ENCODE data around the gene FLT1. TPM values are rescaled to one million over a fixed set of nuclear protein-coding genes. Genes with fewer than 3 reads are reported as not detected.

The FLT1 gene
- total RNA-seq, 1 experiment from 2014 or later: not detected

GRCh38 chr13:28322256-28322905 lies 172.5 kb downstream of the FLT1 start:
- Histone ChIP-seq H3K4me3 (no peak overlapping the region), H3K79me2 (ENCODE audit: low read depth) (no peaks in the 10 kb centered on the region), H2AFZ (no peak overlapping the region), H3K4me1 (replicated peaks; ENCODE audit: insufficient read depth) (no peaks in the 10 kb centered on the region), H3K4me2 (no peak overlapping the region), H4K20me1 (ENCODE audit: insufficient read depth) (no peaks in the 10 kb centered on the region), H3K27me3 (ENCODE audit: insufficient read depth, low read depth) (peaks cover 27% of the 10 kb centered on the region; the same call in 1 of the 2 replicates), H3K9me2 (ENCODE audit: insufficient read depth) (no peaks in the 10 kb centered on the region), H3K9me3 (ENCODE audit: insufficient read depth, low read depth) (no peaks in the 10 kb centered on the region), H3K36me3 (ENCODE audit: low read depth) (no peaks in the 10 kb centered on the region), H3F3A (ENCODE audit: insufficient read depth, low read depth) (no peaks in the 10 kb centered on the region), H3K27ac (no peak overlapping the region)
- ChIA-PET CTCF (no interaction called here), POLR2A (ENCODE audit: unreplicated experiment) (no interaction called here)
- intact Hi-C loops (cut with micrococcal nuclease; ENCODE audit: unreplicated experiment): no loop called here
- DNase-seq: no peak
- BruUV-seq (replicated peaks): no TSS peak
- TF ChIP-seq EZH2 (IDR thresholded peaks at IDR 0.05; ENCODE audit: low read depth) (no peak), CTCF (conservative IDR thresholded peaks at IDR 0.05) (no peak)

- DNase-seq: no peak
- ChIA-PET CTCF (no interaction called here), POLR2A (ENCODE audit: unreplicated experiment) (no interaction called here)
These were observed 173.2 kb downstream of the FLT1 start for GRCh38 chr13:28321756-28322155.

GRCh38 chr13:28320884-28321574 lies 173.9 kb downstream of the FLT1 start:
- H2AFZ ChIP-seq: no peak overlapping the region
- H3K4me1 ChIP-seq (replicated peaks; ENCODE audit: insufficient read depth): no peaks in the 10 kb centered on the region
- TF ChIP-seq CTCF (conservative IDR thresholded peaks at IDR 0.05): no peak
- no peak for TF ChIP-seq EZH2 (IDR thresholded peaks at IDR 0.05; ENCODE audit: low read depth)
- no TSS peak for BruUV-seq (replicated peaks)
- no peak overlapping the region for H3K4me2 ChIP-seq
- intact Hi-C loops (cut with micrococcal nuclease; ENCODE audit: unreplicated experiment): no loop called here
- H3K27ac ChIP-seq: no peak overlapping the region
- H3K27me3 ChIP-seq (ENCODE audit: insufficient read depth, low read depth): peaks cover 19% of the 10 kb centered on the region; the same call in 1 of the 2 replicates
- no peak overlapping the region for H3K4me3 ChIP-seq
- H3F3A ChIP-seq (ENCODE audit: insufficient read depth, low read depth): no peaks in the 10 kb centered on the region
- H4K20me1 ChIP-seq (ENCODE audit: insufficient read depth): no peaks in the 10 kb centered on the region
- H3K9me3 ChIP-seq (ENCODE audit: insufficient read depth, low read depth): no peaks in the 10 kb centered on the region
- no peak for DNase-seq
- H3K9me2 ChIP-seq (ENCODE audit: insufficient read depth): no peaks in the 10 kb centered on the region
- CTCF ChIA-PET: interaction anchor here (0.6 kb wide), 1 partner anchor 551 kb away, joined by 7 read pairs; no protein-coding TSS in a partner anchor
- H3K36me3 ChIP-seq (ENCODE audit: low read depth): no peaks in the 10 kb centered on the region
- POLR2A ChIA-PET (ENCODE audit: unreplicated experiment): no interaction called here
- H3K79me2 ChIP-seq (ENCODE audit: low read depth): no peaks in the 10 kb centered on the region

More at GRCh38 chr13:28321756-28322155, 173.2 kb downstream of the FLT1 start:
- Histone ChIP-seq H2AFZ (no peak overlapping the region), H3K4me1 (replicated peaks; ENCODE audit: insufficient read depth) (no peaks in the 10 kb centered on the region), H3K27ac (no peak overlapping the region), H3K4me2 (no peak overlapping the region), H4K20me1 (ENCODE audit: insufficient read depth) (no peaks in the 10 kb centered on the region), H3K36me3 (ENCODE audit: low read depth) (no peaks in the 10 kb centered on the region), H3K4me3 (no peak overlapping the region), H3K9me2 (ENCODE audit: insufficient read depth) (no peaks in the 10 kb centered on the region), H3K79me2 (ENCODE audit: low read depth) (no peaks in the 10 kb centered on the region), H3K27me3 (ENCODE audit: insufficient read depth, low read depth) (peaks cover 20% of the 10 kb centered on the region; the same call in 1 of the 2 replicates), H3K9me3 (ENCODE audit: insufficient read depth, low read depth) (no peaks in the 10 kb centered on the region), H3F3A (ENCODE audit: insufficient read depth, low read depth) (no peaks in the 10 kb centered on the region)
- BruUV-seq (replicated peaks): no TSS peak
- no peak for TF ChIP-seq EZH2 (IDR thresholded peaks at IDR 0.05; ENCODE audit: low read depth)
- TF ChIP-seq CTCF (conservative IDR thresholded peaks at IDR 0.05): no peak
- intact Hi-C loops (cut with micrococcal nuclease; ENCODE audit: unreplicated experiment): no loop called here
